Measurements from ENCODE around the gene VPS18. TPM values are rescaled to one million over a fixed set of nuclear protein-coding genes. Genes with fewer than 3 reads are reported as not detected.

VPS18 gene
- polyA plus RNA-seq, 1 donor: 9.3 TPM

Other genes starting within 250 kb of the VPS18 start
- 7.0 TPM for gene RAD51, start 199.3 kb upstream of the VPS18 start, polyA plus RNA-seq (ENCODE audit: insufficient read length)
- gene RMDN3, start 139.2 kb upstream of the VPS18 start, polyA plus RNA-seq (ENCODE audit: insufficient read length): 20.2 TPM
- 5.6 TPM for gene GCHFR, start 130.4 kb upstream of the VPS18 start, polyA plus RNA-seq (ENCODE audit: insufficient read length)
- gene C15orf62, start 124.5 kb upstream of the VPS18 start, polyA plus RNA-seq (ENCODE audit: insufficient read length): 1.9 TPM
- 16.1 TPM for gene ZFYVE19, start 87.4 kb upstream of the VPS18 start, polyA plus RNA-seq (ENCODE audit: insufficient read length)
- gene DNAJC17, start 87.0 kb upstream of the VPS18 start, polyA plus RNA-seq (ENCODE audit: insufficient read length): 22.8 TPM
- gene PPP1R14D, start 65.7 kb upstream of the VPS18 start, polyA plus RNA-seq (ENCODE audit: insufficient read length): 0.19 TPM
- gene SPINT1, start 50.4 kb upstream of the VPS18 start, polyA plus RNA-seq (ENCODE audit: insufficient read length): 0.49 TPM
- 0.34 TPM for gene RHOV, start 20.2 kb upstream of the VPS18 start, polyA plus RNA-seq (ENCODE audit: insufficient read length)
- gene DLL4, start 34.9 kb downstream of the VPS18 start, polyA plus RNA-seq (ENCODE audit: insufficient read length): 14.1 TPM
- gene CHAC1, start 59.0 kb downstream of the VPS18 start, polyA plus RNA-seq (ENCODE audit: insufficient read length): 9.5 TPM
- 18.3 TPM for gene INO80, start 221.8 kb downstream of the VPS18 start, polyA plus RNA-seq (ENCODE audit: insufficient read length)